Adrenal gland (tissue), 5 donors: Measurements from ENCODE around the gene CCHCR1.

Source experiments
- POLR2A ChIP-seq, 2 donors: fragments of 450-650 bp; IDR thresholded peaks; one replicate each; pipeline ENCODE4 v1.6.1; 2017; ENCODE audit warnings: antibody characterized with exemption in 2 of 2, mild to moderate bottlenecking in 2 of 2, moderate library complexity in 1 of 2
- TF ChIP-seq, protein P1 (sequence below), 6 experiments: fragments of 450-650 bp in 4 of 6; fragments of 200-600 bp in 2 of 6; sonication (generic) in 1 of 6; IDR thresholded peaks; 1 replicate in 5 of 6; 2 replicates in 1 of 6; pipeline versions ENCODE4 v1.5.1 to v1.8.0; 2016 to 2021; ENCODE audit warnings: antibody characterized with exemption in 6 of 6, mild to moderate bottlenecking in 2 of 6, moderate library complexity in 1 of 6
- donor health status: DM: no; HTN: no; CAD: no.

- TF ChIP-seq, protein P1, sequence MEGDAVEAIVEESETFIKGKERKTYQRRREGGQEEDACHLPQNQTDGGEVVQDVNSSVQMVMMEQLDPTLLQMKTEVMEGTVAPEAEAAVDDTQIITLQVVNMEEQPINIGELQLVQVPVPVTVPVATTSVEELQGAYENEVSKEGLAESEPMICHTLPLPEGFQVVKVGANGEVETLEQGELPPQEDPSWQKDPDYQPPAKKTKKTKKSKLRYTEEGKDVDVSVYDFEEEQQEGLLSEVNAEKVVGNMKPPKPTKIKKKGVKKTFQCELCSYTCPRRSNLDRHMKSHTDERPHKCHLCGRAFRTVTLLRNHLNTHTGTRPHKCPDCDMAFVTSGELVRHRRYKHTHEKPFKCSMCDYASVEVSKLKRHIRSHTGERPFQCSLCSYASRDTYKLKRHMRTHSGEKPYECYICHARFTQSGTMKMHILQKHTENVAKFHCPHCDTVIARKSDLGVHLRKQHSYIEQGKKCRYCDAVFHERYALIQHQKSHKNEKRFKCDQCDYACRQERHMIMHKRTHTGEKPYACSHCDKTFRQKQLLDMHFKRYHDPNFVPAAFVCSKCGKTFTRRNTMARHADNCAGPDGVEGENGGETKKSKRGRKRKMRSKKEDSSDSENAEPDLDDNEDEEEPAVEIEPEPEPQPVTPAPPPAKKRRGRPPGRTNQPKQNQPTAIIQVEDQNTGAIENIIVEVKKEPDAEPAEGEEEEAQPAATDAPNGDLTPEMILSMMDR (IDR thresholded peaks at IDR 0.05) = peak; percentile 58 to 84 (median 62)
- TF ChIP-seq POLR2A (IDR thresholded peaks at IDR 0.05) = no peak
Measured at GRCh38 chr6:31128093-31128676, 29.4 kb downstream of the CCHCR1 start.
